HCT116 (cell line): ENCODE data around the gene ELAVL1. TPM values are rescaled to one million over a fixed set of nuclear protein-coding genes. Genes with fewer than 3 reads are reported as not detected.
A peak's percentile ranks its signal among the peaks of the same experiment; 100 is the strongest.

Source experiments
- ATAC-seq: fragments of 200-7000 bp; cut with Tn5 transposase; 2 replicates; pipeline ENCODE4 v1.9.1; 2020; ENCODE audit warnings: mild to moderate bottlenecking, moderate library complexity
- BruUV-seq: library from RNA; stranded (reverse); fragments of 400-500 nt; replicated peaks from 2 replicates; lab custom pipeline; 2021; lab: Mats Ljungman, UMichigan
- CTCF ChIA-PET: fragments of 300-600 bp; sonication (Branson Sonifier 250); formaldehyde crosslinking; loops from one replicate; lab custom pipeline; 2021; ENCODE audit warnings: antibody characterized with exemption; lab: Charles Lee
- POLR2A ChIA-PET: fragments of 300-600, 350-600 bp; sonication (Branson Sonifier 250); formaldehyde crosslinking; loops from one replicate; lab custom pipeline; 2021; ENCODE audit warnings: antibody characterized with exemption; lab: Charles Lee
- RAD21 ChIA-PET, 2 experiments: fragments of 300-600 bp; sonication (Branson Sonifier 250); formaldehyde crosslinking; loops; one replicate each; lab custom pipeline; 2023; ENCODE audit warnings: low total read pairs in 2 of 2; ENCODE audit not compliant: uncharacterized antibody in 2 of 2, unreplicated experiment in 2 of 2, low non-redundant PET in 1 of 2; lab: Charles Lee
- DNase-seq: peaks from one replicate; pipeline ENCODE4 v3.0.0-alpha.2; 2010; ENCODE audit warnings: low read depth, low spot score
- H2AFZ ChIP-seq: fragments of 200-600 bp; shearing (Covaris generic), sonication (generic); 2 replicates; pipeline ENCODE4 v1.6.1; 2017; ENCODE audit warnings: low read depth, mixed run types, mixed read lengths, antibody characterized with exemption, low read length; ENCODE audit not compliant: poor library complexity, severe bottlenecking
- H3K27ac ChIP-seq: 2 replicates; pipeline ENCODE4 v1.5.1; 2012; ENCODE audit warnings: low read depth, low read length
- H3K27me3 ChIP-seq: fragments of 200-600 bp; sonication (generic); 2 replicates; pipeline ENCODE4 v1.6.1; 2016; ENCODE audit warnings: mixed run types, low read length, mixed read lengths; ENCODE audit not compliant: insufficient read depth
- H3K36me3 ChIP-seq, 2 experiments: fragments of 200-500 bp in 1 of 2; fragments of 200-600 bp in 1 of 2; sonication (Bioruptor generic) in 1 of 2; sonication (generic) in 1 of 2; 2 replicates each; pipeline versions ENCODE4 v1.5.1 to v1.6.1; 2014 to 2016; ENCODE audit warnings: low read length in 2 of 2, inconsistent platforms in 1 of 2, mixed read lengths in 1 of 2, mixed run types in 1 of 2; ENCODE audit not compliant: insufficient read depth in 2 of 2, control insufficient read depth in 1 of 2
- H3K4me1 ChIP-seq, 2 experiments: fragments of 200-600 bp in 1 of 2; sonication (generic) in 1 of 2; 2 replicates each; pipeline versions ENCODE4 v1.5.1 to v1.6.1; 2012 to 2017; ENCODE audit warnings: low read length in 2 of 2, inconsistent platforms in 1 of 2, mild to moderate bottlenecking in 1 of 2, mixed read lengths in 1 of 2, mixed run types in 1 of 2, moderate library complexity in 1 of 2; ENCODE audit not compliant: insufficient read depth in 2 of 2, control insufficient read depth in 1 of 2
- H3K4me2 ChIP-seq: fragments of 200-600 bp; sonication (generic); 2 replicates; pipeline ENCODE4 v1.6.1; 2017; ENCODE audit warnings: mixed run types, low read length, mixed read lengths
- H3K4me3 ChIP-seq, 2 experiments: fragments of 200-600 bp in 1 of 2; sonication (generic) in 1 of 2; replicated peaks in 1 of 2; 2 replicates each; pipeline ENCODE4 v1.5.1; 2011 to 2016; ENCODE audit warnings: low read length in 2 of 2, control low read depth in 1 of 2, low read depth in 1 of 2, mild to moderate bottlenecking in 1 of 2, mixed read lengths in 1 of 2, mixed run types in 1 of 2
- H3K79me2 ChIP-seq: fragments of 200-600 bp; sonication (generic); 2 replicates; pipeline ENCODE4 v1.6.1; 2017; ENCODE audit warnings: mild to moderate bottlenecking, mixed run types, low read length, moderate library complexity, mixed read lengths; ENCODE audit not compliant: insufficient read depth
- H3K9ac ChIP-seq: fragments of 200-600 bp; sonication (generic); 2 replicates; pipeline ENCODE4 v1.6.1; 2016; ENCODE audit warnings: low read length, mixed read lengths
- H3K9me2 ChIP-seq: fragments of 200-600 bp; sonication (generic), shearing (Covaris generic); 2 replicates; pipeline ENCODE4 v1.6.1; 2017; ENCODE audit warnings: mixed run types, mild to moderate bottlenecking, moderate library complexity; ENCODE audit not compliant: insufficient read depth
- H3K9me3 ChIP-seq, 2 experiments: fragments of 200-500 bp in 1 of 2; fragments of 200-600 bp in 1 of 2; sonication (Bioruptor generic) in 1 of 2; sonication (generic) in 1 of 2; 2 replicates each; pipeline ENCODE4 v1.6.1; 2014 to 2017; ENCODE audit warnings: low read length in 2 of 2, mixed read lengths in 2 of 2, inconsistent platforms in 1 of 2, low read depth in 1 of 2, mild to moderate bottlenecking in 1 of 2, mixed run types in 1 of 2, moderate library complexity in 1 of 2; ENCODE audit not compliant: control insufficient read depth in 1 of 2, insufficient read depth in 1 of 2
- H4K20me1 ChIP-seq: fragments of 200-600 bp; sonication (generic), shearing (Covaris generic); 2 replicates; pipeline ENCODE4 v1.6.1; 2017; ENCODE audit warnings: mixed run types, mild to moderate bottlenecking, moderate library complexity; ENCODE audit not compliant: insufficient read depth
- ATF3 ChIP-seq: IDR thresholded peaks from 2 replicates; pipeline ENCODE4 v1.6.1; 2012
- CBX3 ChIP-seq: IDR thresholded peaks from 2 replicates; pipeline ENCODE4 v1.6.1; 2012; ENCODE audit warnings: low read depth
- CEBPB ChIP-seq: IDR thresholded peaks from 2 replicates; pipeline ENCODE4 v1.6.1; 2012; ENCODE audit warnings: low read depth
- CTCF ChIP-seq, 3 experiments: fragments of 200-600 bp in 1 of 3; sonication (generic) in 1 of 3; IDR thresholded peaks in 2 of 3; conservative IDR thresholded peaks in 1 of 3; 2 replicates each; pipeline ENCODE4 v1.5.1; 2012 to 2017; ENCODE audit warnings: low read depth in 2 of 3, low read length in 2 of 3, antibody characterized with exemption in 1 of 3, borderline replicate concordance in 1 of 3, control low read depth in 1 of 3, mild to moderate bottlenecking in 1 of 3, mixed read lengths in 1 of 3, mixed run types in 1 of 3, moderate library complexity in 1 of 3; ENCODE audit not compliant: insufficient read depth in 1 of 3
- EGR1 ChIP-seq: IDR thresholded peaks from 2 replicates; pipeline ENCODE4 v1.6.1; 2012; ENCODE audit warnings: low read depth
- EZH2phosphoT487 ChIP-seq: fragments of 200-600 bp; IDR thresholded peaks from 2 replicates; pipeline ENCODE4 v1.6.1; 2018; ENCODE audit warnings: antibody characterized with exemption, borderline replicate concordance
- FOSL1 ChIP-seq: IDR thresholded peaks from 2 replicates; pipeline ENCODE4 v1.6.1; 2012; ENCODE audit warnings: low read depth
- RAD21 ChIP-seq: IDR thresholded peaks from 2 replicates; pipeline ENCODE4 v1.6.1; 2012; ENCODE audit warnings: low read depth, mild to moderate bottlenecking
- SIN3A ChIP-seq: IDR thresholded peaks from 2 replicates; pipeline ENCODE4 v1.6.1; 2012; ENCODE audit warnings: low read depth
- SRF ChIP-seq: IDR thresholded peaks from 2 replicates; pipeline ENCODE4 v1.6.1; 2012; ENCODE audit warnings: low read depth
- TCF7L2 ChIP-seq: IDR thresholded peaks from 2 replicates; pipeline ENCODE4 v1.7.0; 2011; ENCODE audit warnings: borderline replicate concordance, inconsistent platforms; ENCODE audit not compliant: insufficient read depth, insufficient read length; ENCODE audit errors: extremely low read depth
- YY1 ChIP-seq: IDR thresholded peaks from 2 replicates; pipeline ENCODE4 v1.6.1; 2011; ENCODE audit warnings: low read length, low read depth, moderate library complexity, mild to moderate bottlenecking; ENCODE audit not compliant: insufficient replicate concordance; ENCODE audit errors: extremely low read depth
- ZFX ChIP-seq: fragments of 450-650 bp; IDR thresholded peaks from 2 replicates; pipeline ENCODE4 v1.6.1; 2017
- intact Hi-C: fragments of 100-400 bp; cut with micrococcal nuclease; formaldehyde crosslinking; loops from 2 replicates; pipeline ENCODE4 v1.10.0; 2022
- total RNA-seq: library from RNA; stranded (reverse); gene quantifications from one replicate; pipeline ENCODE4 v1.2.1, GENCODE V29; 2021; ENCODE audit not compliant: unreplicated experiment
- TF ChIP-seq, protein P1 (sequence below): IDR thresholded peaks from 2 replicates; pipeline ENCODE4 v1.6.1; 2012

Gene ELAVL1
- total RNA-seq, 1 experiment from 2014 or later: 134 TPM

GRCh38 chr19:7944177-7944761 is 61.2 kb downstream of the ELAVL1 start:
- H4K20me1 ChIP-seq: no peaks in the 10 kb centered on the region

More at GRCh38 chr19:7944177-7944761, 61.2 kb downstream of the ELAVL1 start:
- Histone ChIP-seq H2AFZ (no peak overlapping the region), H3K9me2 (no peaks in the 10 kb centered on the region), H3K79me2 (peaks cover 38% of the 10 kb centered on the region), H3K9me3 (no peaks in the 10 kb centered on the region), H3K36me3 (peaks cover 5 to 15% of the 10 kb centered on the region in 2 experiments; a peak in 3 of 4 replicates), H3K4me3 (peak overlapping the region; percentile 96 to 99), H3K4me2 (peak overlapping the region; percentile 92)
- RAD21 ChIA-PET: interaction anchor here (0.6 to 1.6 kb wide), 4 partner anchors 24 to 309 kb away, joined by 3 to 6 read pairs (median 4); partner anchors contain the start of gene SNAPC2 (in 1 of the 2)
- ATAC-seq: peak; percentile 64
- no peak for TF ChIP-seq EZH2phosphoT487
- TF ChIP-seq EGR1: no peak
- no peak for TF ChIP-seq ATF3
- no peak for TF ChIP-seq FOSL1
- TF ChIP-seq CEBPB: no peak
- TF ChIP-seq TCF7L2: no peak
- 0 out of 2 replicates have a peak, but pooled peaks have one; percentile 1 for TF ChIP-seq SRF
- TF ChIP-seq ZFX: no peak
- peak; percentile 73 to 89 (median 89) for TF ChIP-seq CTCF (IDR thresholded peaks at IDR 0.05 in 2 of 3, conservative IDR thresholded peaks at IDR 0.05 in 1 of 3; ENCODE audit: borderline replicate concordance in 1 of 3, insufficient read depth in 1 of 3, low read depth in 2 of 3, low read length in 2 of 3)
- TF ChIP-seq, protein P1, sequence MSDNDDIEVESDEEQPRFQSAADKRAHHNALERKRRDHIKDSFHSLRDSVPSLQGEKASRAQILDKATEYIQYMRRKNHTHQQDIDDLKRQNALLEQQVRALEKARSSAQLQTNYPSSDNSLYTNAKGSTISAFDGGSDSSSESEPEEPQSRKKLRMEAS: no peak
- TF ChIP-seq CBX3: 0 out of 2 replicates have a peak, but pooled peaks have one; percentile 40
- peak; percentile 51 for TF ChIP-seq YY1
- TF ChIP-seq RAD21: peak; percentile 82
- TF ChIP-seq SIN3A: no peak
- TF ChIP-seq, all 23 proteins: peak for 5
- Histone ChIP-seq H3K4me1 (peaks cover 13 to 25% of the 10 kb centered on the region in 2 experiments), H3K27me3 (no peaks in the 10 kb centered on the region), H3K27ac (peak overlapping the region; percentile 61), H3K9ac (peak overlapping the region; percentile 96)
- intact Hi-C loops: loop anchor here (1.0 to 5.0 kb wide), 2 partner anchors 213 to 309 kb away; no protein-coding TSS in a partner anchor
- ChIA-PET CTCF (interaction anchor here (0.7 to 2.4 kb wide), 24 partner anchors 8 to 392 kb away, joined by 3 to 30 read pairs (median 3); partner anchors contain the start of genes MAP2K7 and SNAPC2), POLR2A (interaction anchor here (0.6 to 2.5 kb wide), 23 partner anchors 8 to 376 kb away, joined by 3 to 23 read pairs (median 4); partner anchors contain the start of genes ELAVL1 and SNAPC2)
- DNase-seq: peak; percentile 85
- TSS peak; percentile 92 for BruUV-seq
